OCI-M2 (cell line): ENCODE results near the gene DLX2.
"Not testable (repeated sequence)": the region's sequence is repeated elsewhere in the genome, so short reads cannot be mapped to it uniquely, and the experiment has no call there.

ENCODE experiments used
- DNase-seq: peaks from one replicate; lab custom pipeline; 2025; ENCODE audit not compliant: unreplicated experiment; lab: John Stamatoyannopoulos, UW

DLX2 gene

GRCh38 chr2:172083628-172084394, 18.9 kb downstream of the DLX2 start:
- DNase-seq, result no peak

- no peak for DNase-seq
Measured at GRCh38 chr2:172082944-172083627, 19.6 kb downstream of the DLX2 start.

DNA sequence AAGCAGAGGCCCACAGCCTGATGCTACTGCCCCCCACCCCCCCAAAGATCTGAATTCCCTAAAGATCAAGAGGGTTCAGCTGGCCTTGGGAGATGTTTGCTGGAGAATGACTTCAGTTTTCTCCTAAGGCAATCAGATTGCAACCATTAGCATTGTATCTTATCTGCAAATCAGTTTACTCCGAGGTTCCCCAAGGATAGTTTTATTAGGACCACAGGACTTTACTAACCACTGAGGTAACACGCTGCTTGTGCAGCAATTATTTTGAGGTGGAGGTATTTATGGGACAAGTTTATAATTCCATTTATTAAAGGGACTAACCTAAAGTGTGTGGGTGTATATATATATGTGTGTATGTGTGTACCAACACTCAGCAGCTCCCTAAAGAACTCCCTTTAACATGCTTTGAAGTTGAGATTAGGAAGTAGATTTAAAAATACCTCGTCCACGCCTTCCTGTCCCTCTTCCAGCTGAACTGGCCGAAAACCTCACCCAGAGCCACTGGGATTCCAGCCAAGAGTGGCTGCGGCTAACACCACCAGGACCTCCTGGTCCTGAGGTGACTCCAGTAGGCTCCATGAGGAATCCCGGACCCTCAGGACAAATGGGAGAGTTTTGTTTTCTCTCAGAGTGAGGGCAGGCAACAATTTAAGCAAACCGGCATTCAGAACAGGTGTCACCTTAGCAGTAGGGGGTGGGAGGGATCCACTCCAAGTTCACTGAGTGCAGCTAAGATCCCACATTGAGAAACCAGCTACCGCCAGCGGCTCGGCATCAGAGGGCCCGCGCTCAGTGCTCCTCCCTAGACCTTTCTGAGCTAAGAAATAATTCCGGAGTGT, 20.4 kb downstream of the DLX2 start:
- DNase-seq, result no peak

DNA sequence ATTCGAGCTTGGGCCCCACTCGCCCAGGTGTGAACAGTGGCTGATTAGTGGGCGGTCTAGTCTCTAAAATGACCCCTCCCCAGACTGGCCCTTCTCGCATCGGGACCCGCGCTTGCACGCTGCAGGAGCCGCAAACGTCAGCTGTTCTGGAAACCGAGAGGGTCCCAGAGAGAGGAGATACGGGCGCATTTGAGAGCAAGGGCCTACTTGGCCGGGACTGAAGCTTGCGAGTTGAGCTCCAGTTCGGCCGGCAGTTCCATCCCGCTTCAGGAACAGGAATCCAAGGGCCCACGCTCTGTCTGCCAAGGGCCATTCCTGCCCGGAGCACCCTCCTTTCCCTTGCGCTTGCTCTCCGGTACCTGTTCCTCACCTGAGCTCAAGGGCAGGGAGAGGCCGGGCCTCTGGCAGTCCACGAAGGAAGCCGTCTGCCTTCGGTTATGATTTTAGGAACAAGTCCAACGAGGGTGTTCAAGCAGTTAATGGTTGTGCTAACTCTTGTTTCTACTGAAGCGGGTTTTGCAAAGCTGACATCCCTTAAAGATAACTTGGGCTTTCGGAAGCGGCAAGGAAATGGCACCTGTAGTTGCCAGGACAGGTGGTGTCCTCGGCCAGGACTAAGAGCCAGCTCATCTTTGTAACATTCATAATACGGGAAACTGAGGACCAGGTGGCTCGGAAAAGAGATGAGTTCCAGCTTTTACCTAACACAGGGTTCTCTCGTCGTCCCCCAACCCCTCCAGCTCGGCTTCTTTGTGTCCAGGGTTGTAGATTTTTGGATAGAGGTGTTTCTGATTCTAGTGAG, 21.3 kb downstream of the DLX2 start:
- DNase-seq, result no peak

DNA sequence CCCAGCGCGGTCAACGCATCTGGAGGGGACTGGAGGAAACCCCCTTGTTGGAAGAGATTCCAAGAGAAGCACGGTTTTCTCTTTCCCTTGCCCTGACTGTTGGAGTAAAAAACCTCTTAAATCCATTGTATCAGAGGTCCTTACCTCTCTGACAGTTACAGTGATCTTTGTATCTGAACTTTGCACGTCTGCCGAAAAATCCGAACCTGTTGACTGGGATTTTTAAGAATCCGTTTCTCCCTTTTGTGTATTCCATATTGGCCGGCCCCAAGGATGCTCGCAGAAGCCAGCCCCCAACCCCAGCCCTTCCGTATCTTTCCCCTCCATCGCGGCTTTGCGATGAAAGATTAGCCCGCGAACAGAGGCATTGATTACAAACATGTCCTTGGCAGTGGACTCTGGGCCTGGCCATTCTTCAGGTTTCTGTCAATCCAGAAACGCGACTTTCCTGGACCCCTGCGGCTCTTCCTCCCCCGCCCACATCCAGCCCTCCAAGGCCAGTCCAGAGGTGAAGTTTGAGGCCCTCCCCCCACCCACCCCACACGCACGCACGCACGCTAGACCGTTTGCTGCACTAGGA, 22.0 kb downstream of the DLX2 start:
- no peak for DNase-seq

- no peak for DNase-seq
Measured at GRCh38 chr2:172079838-172080640, 22.7 kb downstream of the DLX2 start.

DNA sequence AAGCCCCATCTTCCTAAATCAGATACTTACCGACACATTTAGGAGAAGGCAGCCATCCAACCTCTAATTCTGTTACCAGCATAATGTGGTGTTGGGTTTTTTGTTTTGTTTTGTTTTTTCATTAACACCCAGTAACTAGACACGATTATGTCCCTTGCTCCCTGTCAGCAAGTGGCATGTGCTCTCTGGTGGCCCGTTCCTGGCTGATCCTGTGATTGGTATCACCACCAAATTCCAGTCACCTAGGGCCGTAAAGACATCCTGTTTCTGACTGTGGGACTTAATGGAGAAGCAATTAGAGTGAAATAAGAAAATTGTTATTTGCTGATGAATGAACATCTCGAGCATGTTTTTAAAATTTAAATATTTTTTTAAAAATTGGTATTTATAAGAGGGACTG, 23.3 kb downstream of the DLX2 start:
- DNase-seq, result no peak

DNA sequence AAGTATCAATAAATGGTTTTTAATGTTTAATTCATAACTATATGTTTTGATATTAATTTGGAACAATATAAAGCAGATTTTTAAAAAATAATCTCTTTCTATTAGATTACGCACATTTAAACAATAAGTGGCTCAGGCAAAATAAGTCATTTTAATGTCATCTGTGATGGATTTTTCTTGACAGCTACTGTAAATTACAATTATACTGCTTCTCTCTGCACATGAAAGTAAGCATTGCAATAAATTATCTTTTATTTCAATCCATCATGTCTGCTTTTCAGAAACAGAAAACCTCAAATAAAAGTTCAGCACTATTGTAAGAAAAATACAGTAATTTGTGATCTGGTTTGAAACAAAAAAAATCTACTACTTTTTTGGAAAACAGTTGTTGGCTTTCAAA, 28.4 kb downstream of the DLX2 start:
- no peak for DNase-seq

DNA sequence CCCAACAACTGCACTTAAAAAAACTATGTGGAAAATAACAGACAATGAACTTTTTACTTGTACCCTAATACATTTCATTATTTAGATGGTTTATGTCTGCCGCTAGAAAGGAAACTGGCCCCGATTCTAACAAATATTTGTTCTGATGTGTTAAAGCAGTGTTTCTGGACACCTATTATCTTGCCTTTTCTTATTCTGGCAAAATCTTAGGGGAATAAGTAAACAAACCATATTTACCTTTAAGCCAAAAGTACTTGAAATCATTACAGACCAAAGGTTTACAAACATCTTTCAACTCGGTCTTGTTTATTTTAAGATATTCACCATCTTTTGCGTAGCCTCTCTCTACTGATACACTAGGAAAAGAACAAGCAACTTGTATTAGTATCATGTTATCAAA, 29.2 kb downstream of the DLX2 start:
- no peak for DNase-seq

DNA sequence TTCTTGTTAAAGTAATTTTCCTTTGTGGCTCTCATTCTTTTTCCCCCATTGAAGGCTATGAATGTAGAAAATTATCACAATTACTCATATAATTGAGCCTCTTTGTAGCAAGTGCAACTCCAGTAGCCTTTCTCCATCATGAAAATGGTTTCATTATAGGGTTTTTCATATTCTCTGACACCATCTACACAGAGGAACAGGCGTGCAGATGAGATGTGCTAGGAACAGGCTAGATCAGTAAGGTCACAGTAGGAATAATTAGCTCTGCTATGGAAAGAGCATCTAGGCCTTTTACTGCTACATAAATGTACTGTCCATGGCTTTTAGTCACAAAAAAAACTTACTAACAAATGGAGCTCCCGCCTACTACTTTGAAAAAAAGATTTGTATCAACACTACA, 30.0 kb downstream of the DLX2 start:
- DNase-seq, result no peak

- no peak for DNase-seq
Measured at GRCh38 chr2:172072303-172072702, 30.4 kb downstream of the DLX2 start.

GRCh38 chr2:172070936-172071335, 31.8 kb downstream of the DLX2 start:
- no peak for DNase-seq

GRCh38 chr2:172067905-172068304, 34.8 kb downstream of the DLX2 start:
- DNase-seq, result not testable (repeated sequence)

DNA sequence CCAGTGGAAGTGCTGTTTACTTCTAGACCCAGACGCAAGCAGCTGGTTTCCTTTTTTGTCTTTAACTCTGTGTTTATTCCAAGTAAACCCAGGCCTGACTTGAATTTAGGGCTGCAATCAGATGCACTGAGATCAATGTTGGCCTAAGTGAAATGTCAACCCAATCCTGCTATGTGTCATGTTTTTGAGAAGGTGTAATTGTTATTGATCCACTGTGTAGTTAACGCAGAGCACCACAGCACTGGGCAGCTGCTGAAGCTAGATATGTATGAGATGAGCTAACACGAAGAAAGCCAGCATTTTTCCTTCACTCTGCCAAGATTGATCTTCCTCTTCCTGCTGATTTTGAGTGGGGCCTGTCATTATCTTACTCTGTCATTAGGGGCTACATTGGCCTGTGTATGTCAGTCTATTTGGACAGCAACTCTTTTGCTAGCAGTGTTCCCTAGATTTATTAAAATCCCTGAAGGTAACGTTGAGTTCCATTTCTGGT, 36.3 kb downstream of the DLX2 start:
- no peak for DNase-seq

DNA sequence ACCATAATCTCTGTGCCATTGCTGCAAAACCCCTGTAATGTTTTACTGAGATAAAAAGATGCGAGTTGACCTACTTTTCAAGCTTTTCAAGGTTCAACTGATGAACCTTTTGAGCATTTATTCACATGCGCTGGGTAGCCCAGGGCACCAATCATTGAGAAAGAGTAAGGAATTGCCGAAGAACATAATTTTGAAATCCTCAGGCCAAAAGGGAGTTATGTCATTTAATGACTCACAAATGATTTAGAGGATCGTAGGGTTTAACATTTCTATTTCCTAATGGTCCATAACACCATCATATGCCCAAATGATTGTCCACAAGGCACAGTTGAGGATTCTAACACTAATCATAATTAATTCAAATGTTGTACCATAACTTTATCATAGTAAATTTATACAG, 37.6 kb downstream of the DLX2 start:
- no peak for DNase-seq

GRCh38 chr2:172063446-172063845, 39.3 kb downstream of the DLX2 start:
- DNase-seq, result no peak

- DNase-seq, result no peak
Measured at GRCh38 chr2:172062402-172063004, 40.2 kb downstream of the DLX2 start.

DNA sequence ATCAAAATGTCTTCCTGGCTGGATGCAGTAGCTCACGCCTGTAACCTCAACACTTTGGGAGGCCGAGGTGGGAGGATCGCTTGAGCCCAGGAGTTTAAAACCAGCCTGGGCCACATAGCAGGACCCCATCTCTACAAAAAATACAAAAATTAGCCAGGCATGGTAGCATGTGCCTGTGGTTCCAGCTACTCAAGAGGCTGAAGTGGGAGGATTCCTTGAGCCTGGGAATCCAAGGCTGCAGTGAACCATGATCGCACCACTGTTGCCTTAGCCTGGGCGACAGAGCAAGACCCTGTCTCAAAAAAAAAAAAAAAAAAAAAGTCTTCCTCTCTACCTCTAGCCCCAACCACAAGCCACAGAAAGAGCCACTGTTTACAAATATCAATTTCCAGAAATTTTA, 42.6 kb downstream of the DLX2 start:
- DNase-seq, result not testable (repeated sequence)

GRCh38 chr2:172058660-172059059, 44.0 kb downstream of the DLX2 start:
- no peak for DNase-seq
